ENCODE results near the gene NTHL1.

DNA sequence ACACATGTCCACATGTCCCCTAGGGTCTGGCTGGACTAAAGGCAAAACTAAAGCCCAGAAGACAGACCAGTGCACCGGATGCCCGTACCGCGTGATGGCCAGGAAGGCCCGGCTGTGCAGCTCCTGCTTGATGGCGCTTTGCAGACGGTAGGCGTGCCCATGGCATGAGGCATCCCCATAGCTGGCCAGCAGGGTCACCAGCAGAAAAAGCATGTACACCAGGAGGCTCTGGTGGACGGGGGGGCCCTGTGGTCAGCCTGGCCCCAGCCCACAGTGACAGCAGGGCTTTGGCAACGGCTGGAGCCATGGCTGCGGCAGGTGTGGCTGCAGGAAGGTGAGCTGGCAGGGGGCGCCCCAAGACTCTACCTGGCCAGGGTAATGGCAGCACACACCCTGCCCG lies 45.2 kb upstream of the NTHL1 start:
- TF ChIP-seq CTCF (IDR thresholded peaks at IDR 0.05) (no peak), POLR2A (IDR thresholded peaks at IDR 0.05) (no peak)
